ENCODE results near the gene CAPN14.
"Not testable (repeated sequence)": the region's sequence is repeated elsewhere in the genome, so short reads cannot be mapped to it uniquely, and the experiment has no call there.

CAPN14 gene

DNA sequence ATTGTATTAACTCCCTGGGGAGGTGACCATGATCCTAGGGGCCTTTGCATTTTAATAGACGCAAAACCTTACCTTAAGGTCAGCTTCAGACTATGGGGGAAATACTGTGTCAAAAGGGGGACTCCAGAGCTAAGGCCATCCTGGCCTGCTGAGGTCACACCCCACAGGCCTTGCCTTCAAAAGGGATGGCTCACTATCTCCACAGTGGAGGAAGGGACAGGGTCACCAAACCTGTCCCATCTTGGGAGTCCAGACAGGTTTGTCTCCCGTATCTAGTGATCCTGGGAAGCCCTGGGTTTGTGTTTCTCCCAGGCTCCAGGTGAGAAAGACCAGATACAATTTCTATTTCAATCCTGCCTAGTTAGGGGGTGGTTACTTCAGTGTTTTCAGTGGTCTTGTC lies 24.9 kb downstream of the CAPN14 start:
- no peak for FAIRE-seq

DNA sequence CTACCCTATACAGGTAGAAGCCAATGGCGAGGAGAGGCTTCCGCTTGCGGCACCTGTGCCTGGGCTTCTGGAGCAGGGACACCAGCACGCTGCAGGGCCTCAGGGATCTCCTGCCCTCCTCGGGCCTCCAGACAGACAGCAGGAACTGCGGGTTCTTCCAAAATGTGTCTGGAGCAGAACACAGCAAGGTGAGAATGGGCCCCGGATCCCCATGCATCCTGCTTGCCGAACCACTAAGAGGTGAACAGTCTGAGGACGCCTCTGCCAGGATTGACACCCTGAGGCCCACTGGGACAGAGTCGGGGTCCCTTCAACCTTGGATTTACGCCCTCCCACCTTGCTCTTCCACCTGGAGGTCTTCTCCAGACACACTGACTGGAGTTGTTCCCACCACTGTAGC lies 25.4 kb downstream of the CAPN14 start:
- no peak for FAIRE-seq

DNA sequence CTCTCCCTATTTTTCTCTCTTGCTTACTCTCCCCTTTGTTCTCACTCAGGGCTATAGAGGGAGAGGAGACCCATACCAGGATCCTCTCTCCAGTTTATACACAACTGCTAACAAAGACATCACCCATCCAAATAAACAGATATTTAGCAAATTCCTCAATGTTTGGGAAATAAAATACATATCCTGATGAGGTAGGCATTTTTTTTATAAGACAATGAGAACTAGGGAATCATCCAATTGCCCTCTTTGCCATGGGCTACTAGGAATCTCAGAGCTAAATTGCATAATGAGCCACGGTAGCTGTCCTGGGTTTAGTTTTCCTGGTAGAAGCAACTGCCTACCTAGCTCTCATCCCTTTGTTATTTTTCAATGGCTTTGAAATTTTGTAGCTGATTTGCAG lies 27.1 kb downstream of the CAPN14 start:
- FAIRE-seq = no peak

DNA sequence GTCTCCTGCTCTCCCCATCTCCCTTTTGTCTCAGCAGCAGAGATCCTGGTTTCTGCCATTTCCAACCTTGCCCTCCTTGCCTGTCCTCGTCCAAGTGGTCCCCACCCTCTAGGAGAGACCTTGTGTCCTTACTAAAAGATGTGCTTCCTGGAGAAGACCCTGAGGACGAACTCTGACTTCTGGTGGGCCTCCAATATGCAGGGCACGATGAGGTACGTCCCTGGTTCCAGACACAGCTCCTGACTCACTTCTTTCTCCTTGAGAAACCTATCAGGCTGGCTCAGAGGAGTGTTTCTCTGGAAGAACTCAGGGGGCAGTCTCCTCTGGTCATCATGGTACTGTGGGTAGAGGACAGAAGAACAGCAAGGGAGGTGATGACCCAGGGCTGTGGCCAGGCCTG lies 28.2 kb downstream of the CAPN14 start:
- no peak for FAIRE-seq

DNA sequence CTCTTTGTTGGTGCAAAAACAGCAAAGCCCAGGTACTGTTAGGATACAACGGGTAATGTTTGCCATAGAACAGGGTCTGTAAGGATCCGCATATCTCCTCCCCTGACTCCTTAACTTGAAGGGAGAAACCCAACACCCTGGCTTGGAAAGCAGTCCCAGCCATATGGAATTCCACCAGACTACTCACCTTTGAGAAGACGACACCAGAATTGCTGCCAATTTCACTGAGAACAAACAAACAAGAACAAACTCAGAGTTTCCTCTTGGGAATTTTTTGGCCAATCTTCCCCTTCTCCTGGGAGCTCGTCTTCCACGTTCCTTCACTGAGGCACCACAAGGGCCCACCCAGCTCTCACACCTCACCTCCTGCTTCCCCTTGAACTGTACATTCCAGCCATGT lies 29.2 kb downstream of the CAPN14 start:
- FAIRE-seq = no peak

DNA sequence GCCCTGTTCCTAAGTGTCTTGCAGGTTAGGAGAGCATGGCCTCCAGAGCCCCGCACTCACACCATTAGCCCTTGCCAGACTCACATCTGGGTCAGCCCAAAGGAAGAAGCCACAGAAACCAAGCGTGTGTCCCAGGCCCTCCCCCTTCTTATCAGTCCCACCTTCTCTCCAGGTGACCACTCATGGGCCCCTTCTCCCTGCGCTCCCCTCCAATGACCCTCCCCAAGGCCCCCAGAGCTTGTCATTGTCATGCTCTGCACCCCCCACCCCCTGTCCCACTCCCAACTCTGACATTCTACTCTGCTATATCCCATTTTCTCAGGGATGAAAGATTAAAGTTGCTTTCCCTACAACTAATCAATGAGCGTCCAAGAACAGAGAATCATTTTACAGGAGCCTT lies 30.1 kb downstream of the CAPN14 start:
- FAIRE-seq = no peak

DNA sequence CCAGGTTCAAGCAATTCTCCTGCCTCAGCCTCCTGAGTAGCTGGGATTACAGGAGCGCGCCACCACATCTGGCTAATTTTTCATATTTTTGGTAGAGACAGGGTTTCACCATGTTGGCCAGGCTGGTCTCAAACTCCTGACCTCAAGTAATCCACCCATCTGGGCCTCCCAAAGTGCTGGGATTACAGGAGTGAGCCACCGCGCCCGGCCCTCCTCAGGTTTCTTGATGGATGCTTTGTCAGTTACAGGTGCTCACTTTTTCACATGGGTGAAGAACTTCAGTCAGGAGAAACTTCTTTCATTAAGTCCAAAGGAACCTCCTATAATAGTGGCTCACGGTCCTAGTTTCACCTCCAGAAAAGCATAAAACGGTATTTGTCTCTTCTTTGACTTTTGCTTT lies 33.3 kb downstream of the CAPN14 start:
- FAIRE-seq = not testable (repeated sequence)

DNA sequence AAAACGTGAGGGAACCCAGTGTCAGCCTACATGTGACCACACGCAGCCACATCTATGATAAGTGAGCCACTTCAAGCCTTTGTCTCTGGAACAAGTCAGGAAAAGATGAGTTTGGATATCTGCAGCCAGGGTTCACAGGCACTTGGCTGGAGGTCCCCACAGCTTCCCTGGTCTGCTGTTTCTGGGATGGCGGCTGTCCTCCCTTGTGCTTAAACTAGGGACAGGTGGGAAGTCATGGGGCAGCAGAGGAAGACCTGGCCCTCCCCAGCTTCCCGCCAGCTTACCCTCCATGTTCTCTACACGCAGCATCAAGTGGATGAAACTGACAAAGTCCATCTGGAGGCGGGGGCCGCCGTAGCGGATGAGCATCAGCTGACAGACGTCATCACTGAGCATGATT lies 40.6 kb downstream of the CAPN14 start:
- FAIRE-seq = no peak

DNA sequence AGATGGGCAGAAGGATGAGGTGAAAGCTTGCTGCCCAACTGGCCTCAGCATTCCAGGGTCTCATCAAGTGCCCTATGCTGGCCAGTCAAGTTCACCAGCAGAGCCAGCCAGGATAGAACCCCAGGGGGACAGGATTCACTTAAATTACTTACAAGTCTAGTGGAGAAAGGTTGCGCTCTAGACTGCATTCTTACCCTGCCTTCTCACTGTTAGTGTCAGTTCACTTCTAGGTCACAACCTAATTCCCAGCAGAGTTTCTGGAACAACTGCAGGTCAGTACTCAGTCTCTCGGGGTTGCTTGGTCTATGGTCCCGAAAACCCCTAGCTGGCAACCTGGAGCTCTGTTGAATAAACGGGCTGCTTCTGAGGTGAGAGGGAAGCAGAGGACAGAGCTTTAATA lies 46.2 kb downstream of the CAPN14 start:
- FAIRE-seq = no peak

DNA sequence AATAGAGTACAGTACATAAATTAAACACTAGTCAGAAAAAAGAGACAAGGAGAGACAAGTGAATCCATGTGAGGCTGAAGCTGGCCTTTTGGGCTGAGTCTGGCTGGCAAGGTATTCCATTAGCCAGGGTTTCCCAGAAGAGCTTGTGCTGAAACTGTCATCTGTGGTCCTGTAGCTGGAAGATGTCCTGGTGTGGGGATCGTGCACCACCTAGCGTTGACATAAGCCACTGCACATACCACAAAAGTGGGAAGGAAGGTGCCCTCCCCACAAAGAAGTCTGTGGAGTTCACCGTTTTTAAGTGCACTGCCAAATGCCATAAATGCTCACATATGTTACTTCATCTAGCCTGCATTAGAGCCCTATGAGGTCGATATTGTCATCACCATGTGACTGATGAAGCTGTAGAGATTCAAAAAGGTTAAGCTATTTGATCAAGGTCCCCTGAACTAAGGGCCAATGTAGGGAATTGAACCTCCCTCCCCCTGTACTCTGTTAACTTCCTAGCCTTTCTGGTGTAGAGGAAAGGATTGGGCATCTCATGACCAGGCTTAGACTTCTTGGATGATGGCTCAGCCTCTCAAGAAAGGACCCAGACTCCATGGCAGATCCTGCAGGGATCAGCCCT lies 47.1 kb downstream of the CAPN14 start:
- peak; percentile 3 for FAIRE-seq

DNA sequence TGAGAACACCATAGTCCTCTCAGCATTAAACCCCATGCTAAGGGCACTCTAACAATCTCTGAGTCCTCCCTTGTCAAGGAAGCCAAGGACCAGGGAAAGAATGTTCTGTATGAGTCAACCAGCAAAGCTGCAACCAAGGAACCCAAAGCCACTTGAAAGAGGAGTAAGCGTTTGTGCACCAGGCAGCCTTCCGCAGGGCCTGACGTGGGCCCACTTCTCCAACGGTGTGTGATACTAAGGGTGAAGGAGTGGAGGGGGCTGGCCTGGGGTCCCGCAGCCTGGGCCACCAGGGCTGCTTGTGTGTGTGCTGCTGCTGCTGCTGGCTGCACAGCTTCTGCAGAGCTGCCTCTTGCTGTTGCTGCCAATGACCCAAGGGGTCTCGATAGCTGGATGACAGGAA lies 49.0 kb downstream of the CAPN14 start:
- no peak for FAIRE-seq

DNA sequence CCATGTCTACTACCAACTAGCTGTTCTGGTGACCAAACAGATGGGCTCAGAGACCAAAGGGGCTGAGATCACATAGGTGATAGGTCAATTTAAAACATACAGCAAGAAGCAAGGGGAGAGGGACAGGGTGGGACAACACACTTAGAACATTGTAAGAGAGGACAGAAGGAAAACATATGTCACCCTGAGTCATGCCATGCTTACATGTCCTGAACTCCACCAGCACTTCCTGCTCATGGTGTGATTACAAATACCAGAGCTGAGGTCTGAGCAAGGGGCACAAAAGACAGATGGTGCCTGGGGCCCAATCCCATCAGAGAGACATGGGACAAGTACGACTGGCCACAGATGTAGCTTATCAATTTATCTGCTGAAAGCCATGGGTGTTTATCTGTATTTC lies 50.4 kb downstream of the CAPN14 start:
- FAIRE-seq = no peak

DNA sequence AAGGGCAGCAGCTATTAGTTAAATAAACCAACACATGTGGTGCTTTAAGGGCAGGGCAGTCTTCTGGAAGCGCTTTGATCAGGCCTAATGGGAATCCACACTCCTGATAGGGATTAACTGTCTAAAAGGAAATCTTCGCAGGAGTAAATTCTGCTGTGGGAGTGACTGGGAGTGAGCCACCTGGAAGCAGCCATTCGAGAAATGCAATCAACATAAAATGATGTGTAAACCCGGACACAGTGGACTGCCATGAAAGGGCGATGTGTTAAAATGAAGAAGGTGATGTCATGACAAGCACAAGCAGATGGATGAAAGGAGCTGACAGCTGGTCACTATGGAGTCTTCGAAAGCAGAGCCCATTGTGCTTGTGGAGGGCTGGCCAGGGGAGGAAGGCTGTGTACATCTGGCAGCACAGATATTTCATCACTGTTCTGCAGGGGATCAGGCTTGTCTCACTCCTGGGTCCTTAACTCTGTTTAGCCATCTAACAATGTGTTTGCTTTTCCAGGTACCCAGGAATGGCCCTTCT lies 54.2 kb downstream of the CAPN14 start:
- FAIRE-seq = no peak

DNA sequence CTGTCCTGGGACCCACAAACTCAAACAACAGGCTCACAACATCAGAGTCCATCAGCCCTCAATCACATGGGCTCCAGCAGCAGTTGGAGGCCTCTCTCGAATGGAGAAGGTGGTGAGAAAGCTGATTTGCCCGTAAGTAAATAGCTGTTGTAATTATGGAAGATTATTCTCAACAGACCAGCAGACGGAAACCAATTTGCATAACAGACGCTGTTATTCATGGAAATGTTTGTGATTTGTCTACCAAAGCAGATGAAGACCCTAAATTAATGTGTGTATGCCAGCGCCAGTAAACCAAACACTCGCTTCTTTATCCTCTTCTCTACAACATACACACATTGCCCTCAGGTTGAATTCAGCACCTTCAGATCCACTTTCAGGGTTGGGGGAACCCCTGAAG lies 55.7 kb downstream of the CAPN14 start:
- no peak for FAIRE-seq

DNA sequence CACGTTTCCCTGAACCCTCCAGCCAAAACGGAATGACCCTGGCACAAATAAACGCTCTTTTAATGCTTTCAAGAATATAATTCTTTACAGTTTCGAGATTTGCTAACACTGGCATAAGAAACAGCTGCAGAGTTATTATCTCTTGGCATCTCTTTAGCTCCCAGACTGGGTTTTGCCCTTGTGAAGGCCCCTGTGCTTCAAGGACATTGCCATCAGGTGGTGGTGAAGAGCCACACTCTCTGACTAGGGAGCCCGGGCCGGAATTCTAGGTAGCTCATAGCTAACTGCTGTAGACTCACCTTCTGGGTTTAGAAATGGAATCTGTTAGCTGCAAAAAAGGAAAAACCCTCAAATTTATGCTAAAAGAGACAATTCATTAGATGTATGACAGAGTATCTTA lies 65.8 kb downstream of the CAPN14 start:
- no peak for FAIRE-seq

DNA sequence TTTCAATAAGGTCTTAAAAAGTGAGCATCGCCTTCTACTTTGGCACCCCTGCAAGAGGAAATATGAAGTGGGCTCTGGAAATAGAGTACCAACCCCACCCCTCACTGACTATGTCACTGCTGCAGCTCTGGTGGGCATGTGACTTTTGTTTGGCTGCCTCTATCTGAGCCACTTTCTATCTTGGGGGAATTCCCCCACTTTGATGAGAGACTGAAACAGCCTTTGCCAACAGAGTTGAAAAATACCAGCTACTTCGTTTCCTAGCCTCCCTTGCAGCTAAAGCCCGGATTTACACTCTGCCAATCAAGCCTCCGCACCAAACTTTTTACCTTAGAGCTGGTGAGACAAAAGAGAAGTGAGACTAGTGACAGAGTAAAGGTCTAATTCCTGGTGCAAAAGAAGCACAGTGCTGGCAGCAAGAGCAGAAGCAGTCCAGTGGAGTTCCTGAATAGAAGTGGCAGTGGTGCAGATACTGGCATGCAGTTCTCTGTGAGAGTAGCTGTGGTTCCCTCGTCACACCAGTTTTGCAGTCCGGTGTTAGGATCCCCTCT lies 67.1 kb downstream of the CAPN14 start:
- no peak for FAIRE-seq

DNA sequence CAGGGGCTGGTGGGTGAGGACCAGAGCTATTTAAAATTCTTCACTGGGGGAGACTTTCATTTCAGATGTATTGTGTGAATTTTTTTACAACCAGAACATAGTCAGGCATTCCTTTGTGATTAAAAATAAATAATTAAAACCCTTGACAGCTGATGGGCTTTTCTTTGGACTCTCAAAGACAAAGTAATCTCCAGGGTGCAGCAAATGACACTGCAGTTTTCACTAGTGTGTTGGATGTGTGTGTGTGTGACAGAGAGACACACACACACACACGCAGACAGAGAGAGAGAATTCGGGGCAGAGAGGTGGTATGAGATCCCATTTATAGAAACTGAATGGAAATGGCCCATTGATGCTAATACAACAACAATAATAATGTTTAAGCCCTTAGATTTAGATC lies 68.8 kb downstream of the CAPN14 start:
- no peak for FAIRE-seq

DNA sequence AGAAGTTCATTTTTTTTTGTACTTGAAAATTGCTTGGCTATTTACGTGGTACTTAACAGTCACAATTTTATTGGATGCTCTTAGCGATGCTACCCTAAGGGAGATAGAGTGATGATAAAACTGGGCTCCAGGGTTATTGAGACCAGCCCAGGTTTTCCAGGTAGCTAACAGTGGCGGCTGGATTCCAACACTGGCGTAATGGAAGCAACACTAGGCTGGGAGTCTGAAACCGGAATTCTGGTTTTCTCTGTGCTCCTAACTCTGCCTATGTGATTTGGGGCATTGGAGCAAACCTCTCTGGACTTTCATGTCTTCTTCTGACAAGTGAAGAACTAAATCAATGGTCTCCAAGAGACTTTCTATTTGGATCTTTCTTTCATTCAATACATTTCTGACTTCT lies 69.7 kb downstream of the CAPN14 start:
- no peak for FAIRE-seq

DNA sequence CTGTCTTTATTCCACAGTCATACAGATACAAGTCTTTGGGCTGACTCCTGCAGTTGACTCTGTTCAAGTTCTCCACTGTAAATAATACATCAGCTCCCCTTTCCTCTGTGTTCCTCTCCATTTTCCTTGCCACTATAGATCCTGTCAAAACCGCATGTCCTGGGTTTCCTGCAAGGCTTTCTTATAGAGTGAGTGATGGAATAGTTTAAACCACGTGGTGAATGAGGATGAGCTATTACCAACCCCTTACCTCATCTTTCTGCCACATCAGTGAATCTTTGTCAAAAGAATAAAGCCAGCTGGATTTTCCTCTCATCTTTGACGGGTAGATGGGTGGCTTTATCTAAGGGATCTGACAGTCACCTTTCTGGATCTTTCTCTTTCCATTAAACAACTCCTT lies 75.2 kb downstream of the CAPN14 start:
- FAIRE-seq = no peak

DNA sequence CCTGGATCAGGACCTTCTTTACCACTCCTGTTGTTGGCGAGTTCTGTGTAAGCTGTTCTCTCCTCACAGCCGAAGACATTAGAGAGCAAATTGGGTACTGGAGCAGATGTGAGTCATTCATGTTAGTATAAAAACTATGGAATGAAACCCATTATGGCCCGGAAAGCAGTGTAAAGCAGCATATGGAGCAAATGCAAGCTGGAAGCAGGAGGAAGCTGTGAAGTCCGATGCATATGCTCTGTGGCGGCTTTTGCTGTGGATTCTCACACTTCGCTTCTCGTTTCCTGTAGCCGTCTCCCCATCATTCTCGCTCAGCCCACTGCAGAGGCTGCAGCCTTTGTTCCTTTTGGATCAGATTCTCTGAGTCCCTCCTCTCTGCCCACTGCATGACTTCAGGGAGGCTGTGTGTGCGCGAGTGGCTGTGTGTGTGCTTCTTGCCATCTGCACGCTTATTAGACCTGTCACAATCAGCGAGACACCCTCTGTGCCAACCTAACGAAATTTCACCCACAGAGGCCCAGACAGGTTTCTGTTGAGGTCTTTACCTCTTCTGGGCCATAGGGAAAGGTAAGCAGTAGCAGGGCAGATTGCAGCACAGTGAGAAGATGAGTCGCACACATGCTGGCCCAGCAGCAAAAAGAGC lies 75.8 kb downstream of the CAPN14 start:
- no peak for FAIRE-seq

DNA sequence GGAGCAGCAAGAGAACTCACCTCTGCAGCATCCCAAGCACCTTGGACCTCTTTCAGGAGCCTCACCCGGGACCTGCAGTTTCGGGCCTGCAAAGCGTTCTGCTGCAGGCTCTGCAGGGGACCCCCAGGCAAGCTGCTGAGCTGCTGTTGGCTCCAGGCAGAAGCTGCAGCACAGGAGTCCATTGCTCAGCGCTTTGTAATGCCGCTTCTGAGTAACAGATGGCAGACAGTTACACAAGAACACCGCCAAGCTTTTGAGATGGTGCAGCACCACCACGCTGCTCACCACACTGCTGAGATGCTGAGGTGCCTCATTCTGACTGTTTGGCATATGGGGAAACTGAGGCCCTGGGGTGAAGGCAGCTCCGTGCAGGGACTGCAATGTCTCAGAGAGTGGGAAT lies 77.2 kb downstream of the CAPN14 start:
- FAIRE-seq = no peak

DNA sequence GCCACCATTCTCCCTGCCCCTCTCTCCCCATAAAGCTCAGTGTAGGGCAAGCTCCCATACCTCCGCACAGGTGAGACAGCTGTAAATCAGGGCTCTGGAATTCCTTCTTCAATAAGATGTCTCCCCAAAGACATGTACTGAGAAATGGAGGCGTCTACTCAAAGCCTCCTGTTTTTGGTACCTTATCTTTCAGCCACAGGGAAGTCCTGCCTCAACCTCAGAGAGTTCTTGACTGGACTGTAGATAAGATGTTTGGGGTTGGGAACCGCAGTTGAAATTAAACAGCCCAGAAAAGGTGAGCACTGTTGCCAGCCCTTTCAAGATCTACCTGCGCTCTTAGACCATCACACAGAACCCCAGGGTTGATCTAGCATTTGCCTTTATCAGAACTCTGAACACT lies 77.6 kb downstream of the CAPN14 start:
- no peak for FAIRE-seq

DNA sequence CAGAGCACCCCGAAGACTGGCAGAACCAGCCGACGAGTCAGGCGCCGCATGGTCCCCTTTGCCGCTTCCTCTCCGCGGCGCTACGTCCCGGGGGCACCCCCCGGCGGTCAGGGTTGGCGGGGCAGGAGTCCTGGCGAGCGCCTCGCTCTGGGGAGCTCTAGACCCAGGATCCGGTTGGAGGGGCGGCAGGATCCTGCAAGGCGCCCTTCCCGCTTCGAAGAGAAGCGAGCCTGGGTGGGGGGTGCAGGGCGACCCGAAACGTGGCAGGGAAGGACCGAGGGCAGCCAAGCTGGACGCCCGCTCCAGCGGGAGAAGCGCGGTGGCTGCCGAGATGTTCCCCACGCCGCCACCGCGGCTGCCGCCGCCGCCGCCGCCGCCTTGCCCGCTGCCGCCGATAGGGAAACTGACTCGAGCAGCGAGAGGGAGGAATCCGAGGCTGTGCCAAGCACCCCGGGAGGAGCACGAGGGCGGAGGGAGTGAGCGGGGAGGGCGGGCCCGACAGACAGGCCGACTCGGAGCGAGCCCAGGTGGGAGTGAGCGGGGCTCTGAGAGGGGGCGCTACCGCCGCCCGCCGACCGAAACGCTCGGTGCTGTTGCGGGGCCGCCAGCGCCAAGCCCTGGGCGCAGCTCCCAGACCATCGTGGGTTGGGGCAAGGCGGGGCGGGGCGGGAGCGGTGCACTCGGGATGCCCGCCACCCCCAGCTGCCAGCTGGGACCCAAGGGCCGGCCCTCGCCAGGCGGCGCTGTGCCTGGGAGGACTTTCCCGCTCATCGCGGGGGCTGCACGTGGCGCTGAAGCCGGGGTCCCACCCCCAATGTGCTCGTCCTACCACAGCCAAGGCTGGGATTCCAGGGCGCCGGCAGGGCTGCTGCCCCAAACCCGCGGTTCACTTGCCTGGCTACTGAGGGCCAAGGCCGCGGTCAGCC lies 79.0 kb downstream of the CAPN14 start, which contains the start of gene GALNT14:
TSS of gene GALNT14 (minus strand) at position 404 of the 926 bp plus-strand sequence. CDS start at position 50, 354 bp downstream.
- no peak for FAIRE-seq

Data from TTC549 (cell line).